AG09309 (cell line): ENCODE data around the gene SH3GL1.

Experiments used
- DNase-seq: peaks from one replicate; pipeline ENCODE4 v3.0.0-alpha.2; 2010; ENCODE audit warnings: low read depth
- H3K4me3 ChIP-seq: 2 replicates; pipeline ENCODE4 v1.5.1; 2011; ENCODE audit warnings: mild to moderate bottlenecking, low read depth, low read length, moderate library complexity; ENCODE audit not compliant: control insufficient read depth
- CTCF ChIP-seq: IDR thresholded peaks from 2 replicates; pipeline ENCODE4 v1.5.1; 2011; ENCODE audit warnings: mild to moderate bottlenecking, low read depth, low read length, inconsistent platforms; ENCODE audit not compliant: insufficient read depth, control insufficient read depth; ENCODE audit errors: missing control alignments

The SH3GL1 gene

GRCh38 chr19:4431808-4432674 lies 31.7 kb upstream of the SH3GL1 start:
- TF ChIP-seq CTCF = no peak
- no peak for DNase-seq
- no peak overlapping the region for H3K4me3 ChIP-seq

- DNase-seq = no peak
- no peak overlapping the region for H3K4me3 ChIP-seq
- TF ChIP-seq CTCF = no peak
These were observed 30.9 kb upstream of the SH3GL1 start for GRCh38 chr19:4431296-4431695.

DNA sequence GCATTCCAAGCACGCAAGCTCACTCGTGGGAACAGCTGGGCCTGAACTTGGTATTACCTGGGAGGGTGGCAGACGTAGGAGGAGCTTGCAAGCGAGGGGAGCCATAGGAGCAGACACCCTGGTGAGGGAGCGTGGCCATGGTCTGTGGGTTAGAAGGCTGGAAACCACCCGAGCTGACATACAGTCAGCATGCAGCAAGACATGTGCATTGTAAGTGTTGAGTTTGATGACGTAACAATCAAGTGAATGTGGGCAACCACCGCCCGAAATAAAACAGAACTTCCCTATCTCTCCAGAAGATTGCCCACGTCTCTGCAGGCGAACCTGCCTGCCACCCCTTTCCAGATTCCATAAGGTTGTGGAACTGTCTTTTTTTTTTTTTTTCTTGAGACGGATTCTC lies 30.4 kb upstream of the SH3GL1 start:
- H3K4me3 ChIP-seq = no peak overlapping the region
- TF ChIP-seq CTCF = no peak
- no peak for DNase-seq

- no peak overlapping the region for H3K4me3 ChIP-seq
- no peak for DNase-seq
These were observed 29.4 kb upstream of the SH3GL1 start for GRCh38 chr19:4429771-4430171.

DNA sequence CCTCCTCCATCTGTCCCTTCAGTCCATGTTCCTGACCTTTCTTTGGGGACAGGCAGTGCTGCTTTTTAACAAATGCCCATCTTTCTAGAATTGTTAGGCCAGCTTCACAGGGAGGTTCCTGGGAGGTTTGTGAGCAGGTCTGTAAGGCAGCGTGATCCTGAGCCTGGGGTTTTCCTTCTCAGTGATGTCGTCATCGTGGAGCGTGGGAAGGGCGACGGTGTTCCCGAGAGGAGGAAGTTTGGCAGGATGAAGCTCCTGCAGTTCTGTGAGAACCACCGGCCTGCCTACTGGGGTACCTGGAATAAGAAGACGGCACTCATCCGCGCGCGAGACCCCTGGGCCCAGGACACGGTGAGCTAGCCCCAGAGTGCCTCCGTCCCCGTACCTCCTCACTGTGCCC lies 28.9 kb upstream of the SH3GL1 start:
- DNase-seq = no peak
- H3K4me3 ChIP-seq = no peak overlapping the region
- no peak for TF ChIP-seq CTCF

More at GRCh38 chr19:4429771-4430171, 29.4 kb upstream of the SH3GL1 start:
- TF ChIP-seq CTCF = no peak

DNA sequence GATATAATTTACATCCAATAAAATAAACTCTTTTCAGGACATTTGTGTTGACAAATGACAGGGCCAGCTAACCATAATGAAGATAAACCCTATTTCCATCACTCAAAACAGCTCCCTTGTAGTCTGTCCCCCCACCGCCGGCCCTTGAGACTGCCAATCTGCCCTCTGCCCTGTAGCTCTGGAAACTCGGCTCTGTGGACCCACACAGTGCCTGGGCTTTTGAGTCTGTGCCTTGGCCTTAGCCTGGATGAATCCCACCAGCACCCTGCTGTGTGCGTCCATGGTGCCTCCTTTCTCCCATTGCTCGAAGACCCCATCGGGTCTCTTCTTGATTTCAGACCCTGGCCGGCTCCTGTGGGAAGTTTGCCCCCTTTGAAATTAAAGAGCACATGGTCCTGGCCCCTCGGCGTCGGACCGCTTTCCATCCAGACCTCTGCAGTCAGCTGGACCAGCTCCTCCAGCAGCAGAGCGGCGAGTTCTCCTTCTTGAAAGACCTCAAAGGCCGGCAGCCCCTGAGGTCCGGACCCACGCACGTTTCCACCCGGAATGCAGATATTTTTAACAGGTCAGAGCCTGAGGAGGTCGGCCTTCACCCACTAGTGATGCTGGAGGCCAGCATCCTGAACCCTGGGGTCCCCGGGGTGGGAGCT lies 28.1 kb upstream of the SH3GL1 start:
- TF ChIP-seq CTCF = no peak
- DNase-seq = no peak
- no peak overlapping the region for H3K4me3 ChIP-seq
